ENCODE results near the gene DDX60.

DNA sequence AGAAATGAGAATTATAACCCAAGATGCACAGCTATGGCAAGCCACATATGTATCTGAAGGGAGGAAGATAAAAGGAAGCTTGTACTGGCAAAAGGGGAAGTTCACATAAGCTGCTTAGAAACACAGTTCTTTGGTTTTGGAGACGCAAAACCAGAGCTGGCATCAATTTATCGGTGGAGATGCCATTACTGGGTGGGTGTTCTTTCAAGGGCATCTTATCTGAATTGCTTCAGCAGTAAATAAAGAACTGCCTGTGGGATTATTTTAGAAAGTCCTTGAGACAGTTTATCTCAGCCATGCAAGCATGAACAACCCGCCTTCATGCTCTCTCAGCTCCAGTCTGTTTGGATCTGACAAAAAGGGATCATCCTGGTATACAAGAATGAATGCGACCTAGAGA lies 60.8 kb downstream of the DDX60 start:
- TF ChIP-seq YY1 (IDR thresholded peaks at IDR 0.05) = no peak
- TF ChIP-seq TAF1 (conservative IDR thresholded peaks at IDR 0.05) = no peak
- no peak for TF ChIP-seq HNF4G (IDR thresholded peaks at IDR 0.05)
- TF ChIP-seq, protein P1, sequence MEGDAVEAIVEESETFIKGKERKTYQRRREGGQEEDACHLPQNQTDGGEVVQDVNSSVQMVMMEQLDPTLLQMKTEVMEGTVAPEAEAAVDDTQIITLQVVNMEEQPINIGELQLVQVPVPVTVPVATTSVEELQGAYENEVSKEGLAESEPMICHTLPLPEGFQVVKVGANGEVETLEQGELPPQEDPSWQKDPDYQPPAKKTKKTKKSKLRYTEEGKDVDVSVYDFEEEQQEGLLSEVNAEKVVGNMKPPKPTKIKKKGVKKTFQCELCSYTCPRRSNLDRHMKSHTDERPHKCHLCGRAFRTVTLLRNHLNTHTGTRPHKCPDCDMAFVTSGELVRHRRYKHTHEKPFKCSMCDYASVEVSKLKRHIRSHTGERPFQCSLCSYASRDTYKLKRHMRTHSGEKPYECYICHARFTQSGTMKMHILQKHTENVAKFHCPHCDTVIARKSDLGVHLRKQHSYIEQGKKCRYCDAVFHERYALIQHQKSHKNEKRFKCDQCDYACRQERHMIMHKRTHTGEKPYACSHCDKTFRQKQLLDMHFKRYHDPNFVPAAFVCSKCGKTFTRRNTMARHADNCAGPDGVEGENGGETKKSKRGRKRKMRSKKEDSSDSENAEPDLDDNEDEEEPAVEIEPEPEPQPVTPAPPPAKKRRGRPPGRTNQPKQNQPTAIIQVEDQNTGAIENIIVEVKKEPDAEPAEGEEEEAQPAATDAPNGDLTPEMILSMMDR (IDR thresholded peaks at IDR 0.05; ENCODE audit: low read depth, low read length, missing input control) = no peak
- TF ChIP-seq, protein P2, sequence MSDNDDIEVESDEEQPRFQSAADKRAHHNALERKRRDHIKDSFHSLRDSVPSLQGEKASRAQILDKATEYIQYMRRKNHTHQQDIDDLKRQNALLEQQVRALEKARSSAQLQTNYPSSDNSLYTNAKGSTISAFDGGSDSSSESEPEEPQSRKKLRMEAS (IDR thresholded peaks at IDR 0.05) = no peak
